ENCODE data around the gene RDH5. TPM values are rescaled to one million over a fixed set of nuclear protein-coding genes. Genes with fewer than 3 reads are reported as not detected.
A peak's percentile ranks its signal among the peaks of the same experiment; 100 is the strongest.

The RDH5 gene
- total RNA-seq, 1 experiment from 2014 or later, result 6.0 TPM

GRCh38 chr12:55726971-55727370 is 6.8 kb downstream of the RDH5 start:
- Histone ChIP-seq H3K4me1 (peaks cover 23% of the 10 kb centered on the region), H3K27me3 (replicated peaks; ENCODE audit: control insufficient read depth, insufficient read depth, low read length) (no peaks in the 10 kb centered on the region), H3K4me3 (ENCODE audit: low read depth, low read length) (peak overlapping the region; percentile 90), H3K9me3 (no peaks in the 10 kb centered on the region), H3K36me3 (ENCODE audit: control insufficient read depth, insufficient read depth, low read length) (peaks cover 4% of the 10 kb centered on the region)
- peaks cover 22% of the 10 kb centered on the region for H3K4me1 Mint-ChIP-seq (ENCODE audit: low read depth, unreplicated experiment)
- peak overlapping the region; percentile 90 for H3K4me3 Mint-ChIP-seq (ENCODE audit: unreplicated experiment)
- H3K27me3 Mint-ChIP-seq (ENCODE audit: insufficient read depth, unreplicated experiment), result no peaks in the 10 kb centered on the region
- CTCF ChIA-PET, result interaction anchor here (3.6 kb wide), 1 partner anchor 11 kb away, joined by 32 read pairs; no protein-coding TSS in a partner anchor
- no TSS peak for BruUV-seq (replicated peaks)
- peak overlapping the region; percentile 93 for H3K27ac Mint-ChIP-seq (ENCODE audit: unreplicated experiment)
- DNase-seq, result no peak
- H3K9me3 Mint-ChIP-seq (ENCODE audit: unreplicated experiment), result no peaks in the 10 kb centered on the region
- H3K36me3 Mint-ChIP-seq (ENCODE audit: insufficient read depth, unreplicated experiment), result peaks cover 58% of the 10 kb centered on the region
- TF ChIP-seq, protein P1, sequence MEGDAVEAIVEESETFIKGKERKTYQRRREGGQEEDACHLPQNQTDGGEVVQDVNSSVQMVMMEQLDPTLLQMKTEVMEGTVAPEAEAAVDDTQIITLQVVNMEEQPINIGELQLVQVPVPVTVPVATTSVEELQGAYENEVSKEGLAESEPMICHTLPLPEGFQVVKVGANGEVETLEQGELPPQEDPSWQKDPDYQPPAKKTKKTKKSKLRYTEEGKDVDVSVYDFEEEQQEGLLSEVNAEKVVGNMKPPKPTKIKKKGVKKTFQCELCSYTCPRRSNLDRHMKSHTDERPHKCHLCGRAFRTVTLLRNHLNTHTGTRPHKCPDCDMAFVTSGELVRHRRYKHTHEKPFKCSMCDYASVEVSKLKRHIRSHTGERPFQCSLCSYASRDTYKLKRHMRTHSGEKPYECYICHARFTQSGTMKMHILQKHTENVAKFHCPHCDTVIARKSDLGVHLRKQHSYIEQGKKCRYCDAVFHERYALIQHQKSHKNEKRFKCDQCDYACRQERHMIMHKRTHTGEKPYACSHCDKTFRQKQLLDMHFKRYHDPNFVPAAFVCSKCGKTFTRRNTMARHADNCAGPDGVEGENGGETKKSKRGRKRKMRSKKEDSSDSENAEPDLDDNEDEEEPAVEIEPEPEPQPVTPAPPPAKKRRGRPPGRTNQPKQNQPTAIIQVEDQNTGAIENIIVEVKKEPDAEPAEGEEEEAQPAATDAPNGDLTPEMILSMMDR (IDR thresholded peaks at IDR 0.05; ENCODE audit: insufficient read depth in 1 of 2, low read depth in 1 of 2, low read length in 1 of 2, severe bottlenecking in 1 of 2, unreplicated experiment in 1 of 2), result no peak
- POLR2A ChIA-PET, result no interaction called here
- intact Hi-C loops (cut with micrococcal nuclease; ENCODE audit: unreplicated experiment), result no loop called here

- Histone ChIP-seq H3K9me3 (no peaks in the 10 kb centered on the region), H3K4me3 (ENCODE audit: low read depth, low read length) (peak overlapping the region; percentile 90), H3K4me1 (peaks cover 23% of the 10 kb centered on the region), H3K27me3 (replicated peaks; ENCODE audit: control insufficient read depth, insufficient read depth, low read length) (no peaks in the 10 kb centered on the region), H3K36me3 (ENCODE audit: control insufficient read depth, insufficient read depth, low read length) (peaks cover 4% of the 10 kb centered on the region)
- intact Hi-C loops (cut with micrococcal nuclease; ENCODE audit: unreplicated experiment), result no loop called here
- CTCF ChIA-PET, result interaction anchor here (3.6 kb wide), 1 partner anchor 11 kb away, joined by 32 read pairs; no protein-coding TSS in a partner anchor
- BruUV-seq (replicated peaks), result TSS peak; percentile 25
- H3K36me3 Mint-ChIP-seq (ENCODE audit: insufficient read depth, unreplicated experiment), result peaks cover 55% of the 10 kb centered on the region
- no peaks in the 10 kb centered on the region for H3K27me3 Mint-ChIP-seq (ENCODE audit: insufficient read depth, unreplicated experiment)
- H3K9me3 Mint-ChIP-seq (ENCODE audit: unreplicated experiment), result no peaks in the 10 kb centered on the region
- peak overlapping the region; percentile 90 for H3K4me3 Mint-ChIP-seq (ENCODE audit: unreplicated experiment)
- TF ChIP-seq, protein P1 (IDR thresholded peaks at IDR 0.05; ENCODE audit: insufficient read depth in 1 of 2, low read depth in 1 of 2, low read length in 1 of 2, severe bottlenecking in 1 of 2, unreplicated experiment in 1 of 2), result no peak
- POLR2A ChIA-PET, result no interaction called here
- H3K4me1 Mint-ChIP-seq (ENCODE audit: low read depth, unreplicated experiment), result peaks cover 22% of the 10 kb centered on the region
- H3K27ac Mint-ChIP-seq (ENCODE audit: unreplicated experiment), result peak overlapping the region; percentile 93
- DNase-seq, result no peak
Observed at GRCh38 chr12:55727643-55728185, 7.5 kb downstream of the RDH5 start.

GRCh38 chr12:55728186-55728938 is 8.2 kb downstream of the RDH5 start:
- ChIA-PET POLR2A (interaction anchor here (0.6 to 1.8 kb wide), 4 partner anchors 8 to 89 kb away, joined by 3 to 14 read pairs (median 7); partner anchors contain the start of genes ORMDL2, RDH5 and SARNP), CTCF (interaction anchor here (0.7 to 3.6 kb wide), 3 partner anchors 8 to 185 kb away, joined by 3 to 32 read pairs (median 12); partner anchors contain the start of gene RDH5)
- intact Hi-C loops (cut with micrococcal nuclease; ENCODE audit: unreplicated experiment), result no loop called here
- no peaks in the 10 kb centered on the region for H3K9me3 ChIP-seq
- peak overlapping the region; percentile 90 for H3K4me3 ChIP-seq (ENCODE audit: low read depth, low read length)
- peaks cover 4% of the 10 kb centered on the region for H3K36me3 ChIP-seq (ENCODE audit: control insufficient read depth, insufficient read depth, low read length)
- peaks cover 51% of the 10 kb centered on the region for H3K36me3 Mint-ChIP-seq (ENCODE audit: insufficient read depth, unreplicated experiment)
- no peaks in the 10 kb centered on the region for H3K27me3 Mint-ChIP-seq (ENCODE audit: insufficient read depth, unreplicated experiment)
- H3K4me1 ChIP-seq, result peaks cover 23% of the 10 kb centered on the region
- H3K4me3 Mint-ChIP-seq (ENCODE audit: unreplicated experiment), result peak overlapping the region; percentile 90
- DNase-seq, result peak; percentile 65 to 67
- TF ChIP-seq, protein P1 (IDR thresholded peaks at IDR 0.05; ENCODE audit: insufficient read depth in 1 of 2, low read depth in 1 of 2, low read length in 1 of 2, severe bottlenecking in 1 of 2, unreplicated experiment in 1 of 2), result no peak
- peak overlapping the region; percentile 93 for H3K27ac Mint-ChIP-seq (ENCODE audit: unreplicated experiment)
- peaks cover 19% of the 10 kb centered on the region for H3K4me1 Mint-ChIP-seq (ENCODE audit: low read depth, unreplicated experiment)
- no TSS peak for BruUV-seq (replicated peaks)
- no peaks in the 10 kb centered on the region for H3K9me3 Mint-ChIP-seq (ENCODE audit: unreplicated experiment)
- H3K27me3 ChIP-seq (replicated peaks; ENCODE audit: control insufficient read depth, insufficient read depth, low read length), result no peaks in the 10 kb centered on the region
